ENCODE results near the gene COMT.

COMT gene

GRCh38 chr22:19995611-19996339 is 54.2 kb downstream of the COMT start:
- DNase-seq (ENCODE audit: low read depth in 2 of 2): no peak

GRCh38 chr22:19996694-19997384 is 55.3 kb downstream of the COMT start:
- DNase-seq (ENCODE audit: low read depth in 2 of 2): no peak

GRCh38 chr22:19997561-19998231 is 56.1 kb downstream of the COMT start:
- DNase-seq (ENCODE audit: low read depth in 2 of 2): no peak

GRCh38 chr22:19998232-19998951 is 56.8 kb downstream of the COMT start:
- DNase-seq (ENCODE audit: low read depth in 2 of 2): no peak

- no peak for DNase-seq (ENCODE audit: low read depth in 2 of 2)
Observed at GRCh38 chr22:19998991-19999820, 57.6 kb downstream of the COMT start.

GRCh38 chr22:20000246-20001081 is 58.9 kb downstream of the COMT start:
- no peak for DNase-seq (ENCODE audit: low read depth in 2 of 2)

- no peak for DNase-seq (ENCODE audit: low read depth in 2 of 2)
Observed at GRCh38 chr22:20001082-20001638, 59.6 kb downstream of the COMT start.

GRCh38 chr22:20002128-20002527 is 60.6 kb downstream of the COMT start:
- no peak for DNase-seq (ENCODE audit: low read depth in 2 of 2)

- DNase-seq (ENCODE audit: low read depth in 2 of 2): no peak
Observed at GRCh38 chr22:20002636-20003035, 61.1 kb downstream of the COMT start.

- no peak for DNase-seq (ENCODE audit: low read depth in 2 of 2)
Observed at GRCh38 chr22:20003304-20003703, 61.7 kb downstream of the COMT start.

GRCh38 chr22:20004464-20004863 is 62.9 kb downstream of the COMT start:
- no peak for DNase-seq (ENCODE audit: low read depth in 2 of 2)

GRCh38 chr22:20008221-20008995 is 66.8 kb downstream of the COMT start:
- DNase-seq (ENCODE audit: low read depth in 2 of 2): no peak

- no peak for DNase-seq (ENCODE audit: low read depth in 2 of 2)
Observed at GRCh38 chr22:20009018-20009491, 67.5 kb downstream of the COMT start.

- no peak for DNase-seq (ENCODE audit: low read depth in 2 of 2)
Observed at GRCh38 chr22:20009582-20010306, 68.2 kb downstream of the COMT start.

- DNase-seq (ENCODE audit: low read depth in 2 of 2): no peak
Observed at GRCh38 chr22:20010307-20011122, 68.9 kb downstream of the COMT start.

- no peak for DNase-seq (ENCODE audit: low read depth in 2 of 2)
Observed at GRCh38 chr22:20011123-20011992, 69.8 kb downstream of the COMT start.

All from stimulated activated CD8-positive, alpha-beta memory T cell treated with anti-CD3 and anti-CD28 coated beads, Interleukin-7, amount 100 ng/mL, for 4 hours (primary cell).